ENCODE results near the gene FNDC5.

The FNDC5 gene

GRCh38 chr1:32863218-32863880 is 7.4 kb downstream of the FNDC5 start:
- no peak overlapping the region for H3K23ac ChIP-seq (ENCODE audit: low read length)
- no peak overlapping the region for H3K4me3 ChIP-seq (ENCODE audit: low read length)
- DNase-seq, result no peak
- no peaks in the 10 kb centered on the region for H3K27me3 ChIP-seq (ENCODE audit: insufficient read depth, low read length, poor library complexity)
- H4K8ac ChIP-seq (ENCODE audit: low read depth, low read length), result no peak overlapping the region
- no peaks in the 10 kb centered on the region for H3K36me3 ChIP-seq (ENCODE audit: control insufficient read depth, insufficient read depth, low read length)
- no peak overlapping the region for H3K18ac ChIP-seq (ENCODE audit: low read length)
- H3K79me1 ChIP-seq (ENCODE audit: low read length), result no peaks in the 10 kb centered on the region
- H2BK120ac ChIP-seq (ENCODE audit: low read depth, low read length), result no peak overlapping the region
- H3K79me2 ChIP-seq (ENCODE audit: control insufficient read depth, insufficient read depth, low read length), result no peaks in the 10 kb centered on the region
- no peak overlapping the region for H3K4me2 ChIP-seq (ENCODE audit: low read length)
- H2BK15ac ChIP-seq (replicated peaks; ENCODE audit: low read depth), result no peak overlapping the region
- no peak overlapping the region for H2AK5ac ChIP-seq (ENCODE audit: low read length)
- no peak overlapping the region for H3K9ac ChIP-seq (ENCODE audit: low read length)
- no peak overlapping the region for H4K5ac ChIP-seq (ENCODE audit: low read length)
- no peak overlapping the region for H3K56ac ChIP-seq (ENCODE audit: low read length)
- no CpG with 5 or more reads among the region's 4 CpGs for WGBS (ENCODE audit: extremely low coverage, insufficient coverage, low lambda C conversion rate)
- no peak overlapping the region for H3K4ac ChIP-seq (ENCODE audit: low read depth, low read length)
- no peak overlapping the region for H2BK5ac ChIP-seq (ENCODE audit: low read length)
- no peak overlapping the region for H3K27ac ChIP-seq (ENCODE audit: low read depth, low read length)
- H3K4me1 ChIP-seq (ENCODE audit: control insufficient read depth, low read depth, low read length), result no peaks in the 10 kb centered on the region

- Histone ChIP-seq H2BK5ac (ENCODE audit: low read length) (no peak overlapping the region), H3K23ac (ENCODE audit: low read length) (no peak overlapping the region), H3K4ac (ENCODE audit: low read depth, low read length) (no peak overlapping the region), H3K56ac (ENCODE audit: low read length) (no peak overlapping the region), H4K8ac (ENCODE audit: low read depth, low read length) (no peak overlapping the region), H2BK120ac (ENCODE audit: low read depth, low read length) (no peak overlapping the region), H2BK15ac (replicated peaks; ENCODE audit: low read depth) (no peak overlapping the region), H3K4me2 (ENCODE audit: low read length) (no peak overlapping the region), H4K5ac (ENCODE audit: low read length) (no peak overlapping the region), H3K79me2 (ENCODE audit: control insufficient read depth, insufficient read depth, low read length) (no peaks in the 10 kb centered on the region), H3K27ac (ENCODE audit: low read depth, low read length) (no peak overlapping the region), H3K9ac (ENCODE audit: low read length) (no peak overlapping the region), H3K36me3 (ENCODE audit: control insufficient read depth, insufficient read depth, low read length) (no peaks in the 10 kb centered on the region), H3K4me3 (ENCODE audit: low read length) (no peak overlapping the region), H3K79me1 (ENCODE audit: low read length) (no peaks in the 10 kb centered on the region), H3K27me3 (ENCODE audit: insufficient read depth, low read length, poor library complexity) (no peaks in the 10 kb centered on the region), H2AK5ac (ENCODE audit: low read length) (no peak overlapping the region), H3K4me1 (ENCODE audit: control insufficient read depth, low read depth, low read length) (no peaks in the 10 kb centered on the region), H3K18ac (ENCODE audit: low read length) (no peak overlapping the region)
- DNase-seq, result no peak
- no CpG with 5 or more reads among the region's 3 CpGs for WGBS (ENCODE audit: extremely low coverage, insufficient coverage, low lambda C conversion rate)
These were observed 8.6 kb downstream of the FNDC5 start for GRCh38 chr1:32861904-32862695.

GRCh38 chr1:32860566-32860965 is 10.1 kb downstream of the FNDC5 start:
- Histone ChIP-seq H3K4ac (ENCODE audit: low read depth, low read length) (no peak overlapping the region), H3K27ac (ENCODE audit: low read depth, low read length) (no peak overlapping the region), H2BK120ac (ENCODE audit: low read depth, low read length) (no peak overlapping the region), H3K27me3 (ENCODE audit: insufficient read depth, low read length, poor library complexity) (no peaks in the 10 kb centered on the region), H3K23ac (ENCODE audit: low read length) (no peak overlapping the region), H4K5ac (ENCODE audit: low read length) (no peak overlapping the region), H3K79me2 (ENCODE audit: control insufficient read depth, insufficient read depth, low read length) (no peaks in the 10 kb centered on the region), H3K9ac (ENCODE audit: low read length) (no peak overlapping the region), H3K79me1 (ENCODE audit: low read length) (no peaks in the 10 kb centered on the region), H3K4me1 (ENCODE audit: control insufficient read depth, low read depth, low read length) (no peaks in the 10 kb centered on the region), H4K8ac (ENCODE audit: low read depth, low read length) (no peak overlapping the region), H2BK5ac (ENCODE audit: low read length) (no peak overlapping the region), H2AK5ac (ENCODE audit: low read length) (no peak overlapping the region), H3K36me3 (ENCODE audit: control insufficient read depth, insufficient read depth, low read length) (no peaks in the 10 kb centered on the region), H3K18ac (ENCODE audit: low read length) (no peak overlapping the region), H3K4me2 (ENCODE audit: low read length) (no peak overlapping the region), H3K56ac (ENCODE audit: low read length) (no peak overlapping the region), H3K4me3 (ENCODE audit: low read length) (no peak overlapping the region), H2BK15ac (replicated peaks; ENCODE audit: low read depth) (no peak overlapping the region)
- DNase-seq, result no peak

- H3K36me3 ChIP-seq (ENCODE audit: control insufficient read depth, insufficient read depth, low read length), result no peaks in the 10 kb centered on the region
These were observed 10.8 kb downstream of the FNDC5 start for GRCh38 chr1:32859915-32860314.

GRCh38 chr1:32858791-32859190 is 11.9 kb downstream of the FNDC5 start:
- no peaks in the 10 kb centered on the region for H3K27me3 ChIP-seq (ENCODE audit: insufficient read depth, low read length, poor library complexity)
- no CpG with 5 or more reads among the region's 7 CpGs for WGBS (ENCODE audit: extremely low coverage, insufficient coverage, low lambda C conversion rate)
- no peak overlapping the region for H3K4me2 ChIP-seq (ENCODE audit: low read length)
- H4K5ac ChIP-seq (ENCODE audit: low read length), result no peak overlapping the region
- H3K4me3 ChIP-seq (ENCODE audit: low read length), result no peak overlapping the region
- H3K9ac ChIP-seq (ENCODE audit: low read length), result no peak overlapping the region
- no peak overlapping the region for H3K23ac ChIP-seq (ENCODE audit: low read length)
- no peak overlapping the region for H2AK5ac ChIP-seq (ENCODE audit: low read length)
- no peak overlapping the region for H3K56ac ChIP-seq (ENCODE audit: low read length)
- no peak overlapping the region for H3K18ac ChIP-seq (ENCODE audit: low read length)
- H2BK120ac ChIP-seq (ENCODE audit: low read depth, low read length), result no peak overlapping the region
- no peak overlapping the region for H4K8ac ChIP-seq (ENCODE audit: low read depth, low read length)
- H3K79me1 ChIP-seq (ENCODE audit: low read length), result no peaks in the 10 kb centered on the region
- DNase-seq, result no peak
- no peak overlapping the region for H3K27ac ChIP-seq (ENCODE audit: low read depth, low read length)
- no peaks in the 10 kb centered on the region for H3K79me2 ChIP-seq (ENCODE audit: control insufficient read depth, insufficient read depth, low read length)
- H3K4ac ChIP-seq (ENCODE audit: low read depth, low read length), result no peak overlapping the region
- H3K4me1 ChIP-seq (ENCODE audit: control insufficient read depth, low read depth, low read length), result no peaks in the 10 kb centered on the region
- H3K36me3 ChIP-seq (ENCODE audit: control insufficient read depth, insufficient read depth, low read length), result no peaks in the 10 kb centered on the region
- no peak overlapping the region for H2BK15ac ChIP-seq (replicated peaks; ENCODE audit: low read depth)
- H2BK5ac ChIP-seq (ENCODE audit: low read length), result no peak overlapping the region

More at GRCh38 chr1:32859915-32860314, 10.8 kb downstream of the FNDC5 start:
- H3K4me1 ChIP-seq (ENCODE audit: control insufficient read depth, low read depth, low read length), result no peaks in the 10 kb centered on the region
- no peak overlapping the region for H2BK120ac ChIP-seq (ENCODE audit: low read depth, low read length)
- no peak overlapping the region for H2BK5ac ChIP-seq (ENCODE audit: low read length)
- no CpG with 5 or more reads among the region's 2 CpGs for WGBS (ENCODE audit: extremely low coverage, insufficient coverage, low lambda C conversion rate)
- H3K79me2 ChIP-seq (ENCODE audit: control insufficient read depth, insufficient read depth, low read length), result no peaks in the 10 kb centered on the region
- no peak overlapping the region for H3K23ac ChIP-seq (ENCODE audit: low read length)
- no peak overlapping the region for H3K9ac ChIP-seq (ENCODE audit: low read length)
- H3K27me3 ChIP-seq (ENCODE audit: insufficient read depth, low read length, poor library complexity), result no peaks in the 10 kb centered on the region
- H3K79me1 ChIP-seq (ENCODE audit: low read length), result no peaks in the 10 kb centered on the region
- no peak overlapping the region for H2BK15ac ChIP-seq (replicated peaks; ENCODE audit: low read depth)
- H4K8ac ChIP-seq (ENCODE audit: low read depth, low read length), result no peak overlapping the region
- H2AK5ac ChIP-seq (ENCODE audit: low read length), result no peak overlapping the region
- DNase-seq, result no peak
- H3K4me3 ChIP-seq (ENCODE audit: low read length), result no peak overlapping the region
- H3K56ac ChIP-seq (ENCODE audit: low read length), result no peak overlapping the region
- no peak overlapping the region for H3K18ac ChIP-seq (ENCODE audit: low read length)
- H3K4me2 ChIP-seq (ENCODE audit: low read length), result no peak overlapping the region
- H4K5ac ChIP-seq (ENCODE audit: low read length), result no peak overlapping the region
- H3K27ac ChIP-seq (ENCODE audit: low read depth, low read length), result no peak overlapping the region
- no peak overlapping the region for H3K4ac ChIP-seq (ENCODE audit: low read depth, low read length)

All from mesendoderm (in vitro differentiated cells).